GM13977 (cell line): ENCODE data around the gene GMPPA.

Source experiments
- DNase-seq: peaks from one replicate; pipeline ENCODE4 v3.0.0; 2012; ENCODE audit warnings: low spot score
- CTCF ChIP-seq: IDR thresholded peaks from 2 replicates; pipeline ENCODE4 v1.5.1; 2012; ENCODE audit warnings: mild to moderate bottlenecking, control low read depth; ENCODE audit not compliant: insufficient read depth; ENCODE audit errors: extremely low read depth, missing control alignments
- in situ Hi-C: fragments of 300-500 bp; cut with MboI; formaldehyde crosslinking; loops from one replicate; pipeline ENCODE4 v1.12.0; 2022; ENCODE audit warnings: low sequenced_read_pairs, low pct_unique_long_range_greater_than_20kb, mixed read lengths, inconsistent platforms; ENCODE audit not compliant: unreplicated experiment

GMPPA gene

GRCh38 chr2:219519526-219519916 lies 20.8 kb downstream of the GMPPA start:
- DNase-seq: no peak
- in situ Hi-C loops: no loop called here
- no peak for TF ChIP-seq CTCF

- no peak for DNase-seq
- TF ChIP-seq CTCF: no peak
- in situ Hi-C loops: no loop called here
These were observed 21.4 kb downstream of the GMPPA start for GRCh38 chr2:219520079-219520478.

- in situ Hi-C loops: no loop called here
- no peak for DNase-seq
- peak; percentile 42 for TF ChIP-seq CTCF
These were observed 22.6 kb downstream of the GMPPA start for GRCh38 chr2:219521066-219521880.

- DNase-seq: no peak
- in situ Hi-C loops: no loop called here
- TF ChIP-seq CTCF: no peak
These were observed 23.7 kb downstream of the GMPPA start for GRCh38 chr2:219522111-219523030.

GRCh38 chr2:219523031-219523671 lies 24.5 kb downstream of the GMPPA start:
- no peak for TF ChIP-seq CTCF
- DNase-seq: no peak
- in situ Hi-C loops: no loop called here

GRCh38 chr2:219524817-219525216 lies 26.1 kb downstream of the GMPPA start:
- DNase-seq: no peak
- in situ Hi-C loops: no loop called here
- TF ChIP-seq CTCF: no peak
